Activated T-helper 17 cell treated with anti-CD3 and anti-CD28 coated beads, Interleukin-2, amount 50 U/mL, for 72 hours (primary cell): ENCODE measurements around the gene CCDC158. TPM values are rescaled to one million over a fixed set of nuclear protein-coding genes. Genes with fewer than 3 reads are reported as not detected.
"Not testable (repeated sequence)": the region's sequence is repeated elsewhere in the genome, so short reads cannot be mapped to it uniquely, and the experiment has no call there.

Experiments
- ATAC-seq: fragments of 150-1000 bp; cut with Tn5 transposase; replicated peaks from 2 replicates; pipeline ENCODE4 v1.10.0; 2021; ENCODE audit warnings: mild to moderate bottlenecking, moderate library complexity
- H3K27ac Mint-ChIP-seq: one replicate; pipeline ENCODE4 v1.8.0; 2022; ENCODE audit warnings: mixed read lengths
- H3K27me3 Mint-ChIP-seq: one replicate; pipeline ENCODE4 v1.8.0; 2022; ENCODE audit warnings: mixed read lengths
- H3K36me3 Mint-ChIP-seq: one replicate; pipeline ENCODE4 v1.8.0; 2022; ENCODE audit warnings: low read depth, mild to moderate bottlenecking, mixed read lengths
- H3K4me1 Mint-ChIP-seq: one replicate; pipeline ENCODE4 v1.8.0; 2022; ENCODE audit warnings: mixed read lengths
- H3K4me3 Mint-ChIP-seq: one replicate; pipeline ENCODE4 v1.8.0; 2022; ENCODE audit warnings: mild to moderate bottlenecking, mixed read lengths
- H3K9me3 Mint-ChIP-seq: one replicate; pipeline ENCODE4 v1.8.0; 2022; ENCODE audit warnings: mixed read lengths
- total RNA-seq, 2 donors: library from RNA; stranded (reverse); gene quantifications; one replicate each; pipeline ENCODE4 v1.2.3, GENCODE V29; 2022

The CCDC158 gene
- total RNA-seq, 2 donors from 2014 or later: not detected

GRCh38 chr4:76302826-76303438 is 118.0 kb downstream of the CCDC158 start:
- Mint-ChIP-seq H3K4me1 (peaks cover 26% of the 10 kb centered on the region), H3K27ac (no peak overlapping the region), H3K27me3 (peaks cover 6% of the 10 kb centered on the region), H3K4me3 (no peak overlapping the region), H3K9me3 (peaks cover 10% of the 10 kb centered on the region), H3K36me3 (peaks cover 5% of the 10 kb centered on the region)
- no peak for ATAC-seq

- H3K4me3 Mint-ChIP-seq: no peak overlapping the region
- H3K36me3 Mint-ChIP-seq: peaks cover 5% of the 10 kb centered on the region
- H3K27me3 Mint-ChIP-seq: peaks cover 6% of the 10 kb centered on the region
- H3K27ac Mint-ChIP-seq: peak overlapping the region; percentile 74
- ATAC-seq: no peak
- peaks cover 26% of the 10 kb centered on the region for H3K4me1 Mint-ChIP-seq
- peaks cover 14% of the 10 kb centered on the region for H3K9me3 Mint-ChIP-seq
Measured at GRCh38 chr4:76301775-76302162, 119.2 kb downstream of the CCDC158 start.

GRCh38 chr4:76301068-76301774 is 119.7 kb downstream of the CCDC158 start:
- peaks cover 26% of the 10 kb centered on the region for H3K4me1 Mint-ChIP-seq
- peak; percentile 88 for ATAC-seq
- peaks cover 6% of the 10 kb centered on the region for H3K27me3 Mint-ChIP-seq
- peak overlapping the region; percentile 74 for H3K27ac Mint-ChIP-seq
- peaks cover 5% of the 10 kb centered on the region for H3K36me3 Mint-ChIP-seq
- peak overlapping the region; percentile 21 for H3K4me3 Mint-ChIP-seq
- peaks cover 17% of the 10 kb centered on the region for H3K9me3 Mint-ChIP-seq

- no peak for ATAC-seq
- Mint-ChIP-seq H3K27ac (no peak overlapping the region), H3K4me1 (peaks cover 20% of the 10 kb centered on the region), H3K36me3 (peaks cover 5% of the 10 kb centered on the region), H3K4me3 (no peak overlapping the region), H3K9me3 (peaks cover 18% of the 10 kb centered on the region), H3K27me3 (peaks cover 6% of the 10 kb centered on the region)
Measured at GRCh38 chr4:76300012-76300411, 120.9 kb downstream of the CCDC158 start.

DNA sequence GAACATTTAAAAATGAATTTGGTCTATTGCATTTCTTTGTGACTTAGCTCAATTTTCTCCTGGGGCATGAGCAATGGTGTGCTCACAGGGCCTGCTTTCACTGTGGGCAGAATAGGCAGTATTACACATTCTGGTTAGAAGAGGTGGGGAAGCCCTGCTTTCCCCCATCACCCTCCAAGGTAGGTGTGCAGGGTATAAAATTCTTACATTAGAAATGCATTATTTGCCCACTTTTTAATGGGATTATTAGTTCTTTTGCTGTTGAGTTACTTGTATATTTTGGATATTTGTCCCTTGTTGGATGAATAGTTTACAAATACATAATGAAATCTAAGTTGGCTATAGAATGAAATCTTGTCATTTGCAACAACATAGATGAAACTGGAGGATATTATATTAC is 122.7 kb downstream of the CCDC158 start:
- peaks cover 15% of the 10 kb centered on the region for H3K4me1 Mint-ChIP-seq
- peaks cover 4% of the 10 kb centered on the region for H3K27me3 Mint-ChIP-seq
- H3K27ac Mint-ChIP-seq: no peak overlapping the region
- H3K36me3 Mint-ChIP-seq: peaks cover 5% of the 10 kb centered on the region
- no peak for ATAC-seq
- H3K9me3 Mint-ChIP-seq: peaks cover 18% of the 10 kb centered on the region
- H3K4me3 Mint-ChIP-seq: no peak overlapping the region

DNA sequence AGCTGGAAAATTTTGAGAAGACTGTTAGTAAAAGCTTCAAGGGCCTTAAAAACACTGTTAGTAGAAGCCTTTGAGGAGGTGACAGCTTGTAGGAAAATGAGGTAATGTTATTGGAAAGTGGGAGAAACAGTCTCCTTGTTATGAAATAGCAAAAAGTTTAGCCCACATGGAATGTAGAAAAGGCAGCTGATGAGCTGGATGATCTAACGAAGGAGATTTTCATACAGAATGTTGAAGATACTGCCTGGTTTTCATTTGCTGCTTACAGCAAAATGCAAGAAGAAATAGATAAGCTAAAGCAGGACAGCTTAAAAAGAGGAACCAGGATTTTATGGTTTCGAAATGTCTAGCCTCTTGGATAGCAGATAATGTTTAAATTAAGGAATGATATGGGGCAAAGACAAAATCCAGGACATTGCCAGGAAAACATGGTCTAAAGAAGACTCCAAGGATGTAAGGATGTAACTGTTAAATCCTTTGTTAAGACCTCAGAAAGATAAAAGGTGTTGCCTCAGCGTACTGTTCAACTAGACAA is 124.6 kb downstream of the CCDC158 start:
- H3K27ac Mint-ChIP-seq: no peak overlapping the region
- peaks cover 18% of the 10 kb centered on the region for H3K9me3 Mint-ChIP-seq
- peaks cover 14% of the 10 kb centered on the region for H3K27me3 Mint-ChIP-seq
- peaks cover 5% of the 10 kb centered on the region for H3K36me3 Mint-ChIP-seq
- H3K4me1 Mint-ChIP-seq: peaks cover 8% of the 10 kb centered on the region
- no peak for ATAC-seq
- H3K4me3 Mint-ChIP-seq: no peak overlapping the region

DNA sequence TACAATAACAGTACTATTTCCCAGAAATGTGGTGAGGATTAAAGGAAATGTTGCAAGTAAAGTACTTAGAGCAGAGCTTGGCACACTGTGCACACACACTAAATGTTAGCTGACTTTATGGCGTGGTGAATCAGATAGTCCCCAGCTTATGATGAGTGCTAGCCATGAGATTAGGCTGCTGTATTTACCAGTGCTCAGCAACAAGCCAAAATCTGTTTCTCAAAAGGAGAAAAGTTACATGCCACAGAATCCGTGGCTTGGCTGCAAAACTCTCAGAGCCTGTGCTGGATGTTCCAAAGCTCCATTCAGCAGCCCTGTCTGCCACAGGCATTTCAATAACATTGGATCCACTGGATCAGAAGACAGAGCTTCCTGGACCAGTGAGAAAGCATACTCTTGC is 127.2 kb downstream of the CCDC158 start:
- H3K9me3 Mint-ChIP-seq: peaks cover 13% of the 10 kb centered on the region
- H3K27ac Mint-ChIP-seq: no peak overlapping the region
- H3K4me1 Mint-ChIP-seq: no peaks in the 10 kb centered on the region
- H3K27me3 Mint-ChIP-seq: peaks cover 14% of the 10 kb centered on the region
- H3K36me3 Mint-ChIP-seq: peaks cover 5% of the 10 kb centered on the region
- no peak for ATAC-seq
- H3K4me3 Mint-ChIP-seq: no peak overlapping the region

- no peak for ATAC-seq
- Mint-ChIP-seq H3K4me3 (no peak overlapping the region), H3K36me3 (no peaks in the 10 kb centered on the region), H3K27me3 (peaks cover 11% of the 10 kb centered on the region), H3K4me1 (no peaks in the 10 kb centered on the region), H3K27ac (no peak overlapping the region), H3K9me3 (peaks cover 8% of the 10 kb centered on the region)
Measured at GRCh38 chr4:76292730-76293129, 128.2 kb downstream of the CCDC158 start.

GRCh38 chr4:76287811-76288210 is 133.1 kb downstream of the CCDC158 start:
- H3K36me3 Mint-ChIP-seq, H3K4me3 Mint-ChIP-seq, H3K9me3 Mint-ChIP-seq, H3K27ac Mint-ChIP-seq, H3K27me3 Mint-ChIP-seq, H3K4me1 Mint-ChIP-seq, ATAC-seq: not testable (repeated sequence)

DNA sequence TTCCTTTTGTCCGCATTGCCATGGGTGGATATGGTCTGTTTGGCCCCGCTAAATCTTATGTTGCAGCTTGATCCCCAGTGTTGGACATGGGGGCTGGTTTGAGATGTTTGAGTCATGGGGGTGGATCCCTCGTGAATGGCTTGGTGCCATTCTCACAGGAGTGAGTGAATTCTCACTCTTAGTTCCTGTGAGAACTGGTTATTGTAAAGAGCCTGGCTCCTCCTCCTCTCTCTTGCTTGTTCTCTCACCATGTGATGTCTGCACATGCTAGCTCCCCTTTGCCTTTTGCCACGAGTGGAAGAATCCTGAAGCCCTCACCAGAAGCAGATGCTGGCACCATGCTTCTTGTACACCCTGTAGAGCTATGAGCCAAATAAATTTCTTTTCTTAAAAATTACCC is 137.0 kb downstream of the CCDC158 start:
- Mint-ChIP-seq H3K4me3 (no peak overlapping the region), H3K27me3 (no peaks in the 10 kb centered on the region), H3K4me1 (no peaks in the 10 kb centered on the region), H3K36me3 (no peaks in the 10 kb centered on the region), H3K9me3 (no peaks in the 10 kb centered on the region), H3K27ac (no peak overlapping the region)
- ATAC-seq: no peak

GRCh38 chr4:76282941-76283689 is 137.8 kb downstream of the CCDC158 start:
- no peaks in the 10 kb centered on the region for H3K36me3 Mint-ChIP-seq
- H3K9me3 Mint-ChIP-seq: no peaks in the 10 kb centered on the region
- H3K27ac Mint-ChIP-seq: no peak overlapping the region
- H3K4me3 Mint-ChIP-seq: no peak overlapping the region
- no peaks in the 10 kb centered on the region for H3K27me3 Mint-ChIP-seq
- ATAC-seq: no peak
- no peaks in the 10 kb centered on the region for H3K4me1 Mint-ChIP-seq

GRCh38 chr4:76281594-76281993 is 139.3 kb downstream of the CCDC158 start:
- H3K36me3 Mint-ChIP-seq, H3K4me1 Mint-ChIP-seq, H3K9me3 Mint-ChIP-seq, H3K27ac Mint-ChIP-seq, H3K4me3 Mint-ChIP-seq, ATAC-seq, H3K27me3 Mint-ChIP-seq: not testable (repeated sequence)

- ATAC-seq: no peak
- peaks cover 9% of the 10 kb centered on the region for H3K27me3 Mint-ChIP-seq
- H3K36me3 Mint-ChIP-seq: no peaks in the 10 kb centered on the region
- H3K4me3 Mint-ChIP-seq: no peak overlapping the region
- no peaks in the 10 kb centered on the region for H3K9me3 Mint-ChIP-seq
- no peaks in the 10 kb centered on the region for H3K4me1 Mint-ChIP-seq
- no peak overlapping the region for H3K27ac Mint-ChIP-seq
Measured at GRCh38 chr4:76280488-76281441, 140.2 kb downstream of the CCDC158 start.

GRCh38 chr4:76279462-76279861 is 141.5 kb downstream of the CCDC158 start:
- H3K36me3 Mint-ChIP-seq: no peaks in the 10 kb centered on the region

More at GRCh38 chr4:76279462-76279861, 141.5 kb downstream of the CCDC158 start:
- Mint-ChIP-seq H3K27me3 (peaks cover 20% of the 10 kb centered on the region), H3K9me3 (no peaks in the 10 kb centered on the region), H3K4me3 (no peak overlapping the region), H3K4me1 (no peaks in the 10 kb centered on the region), H3K27ac (no peak overlapping the region)
- ATAC-seq: peak; percentile 65
